ENCODE data around the gene KLHL36. TPM values are rescaled to one million over a fixed set of nuclear protein-coding genes. Genes with fewer than 3 reads are reported as not detected.

The KLHL36 gene
- total RNA-seq, 1 experiment from 2014 or later: 93.6 TPM

DNA sequence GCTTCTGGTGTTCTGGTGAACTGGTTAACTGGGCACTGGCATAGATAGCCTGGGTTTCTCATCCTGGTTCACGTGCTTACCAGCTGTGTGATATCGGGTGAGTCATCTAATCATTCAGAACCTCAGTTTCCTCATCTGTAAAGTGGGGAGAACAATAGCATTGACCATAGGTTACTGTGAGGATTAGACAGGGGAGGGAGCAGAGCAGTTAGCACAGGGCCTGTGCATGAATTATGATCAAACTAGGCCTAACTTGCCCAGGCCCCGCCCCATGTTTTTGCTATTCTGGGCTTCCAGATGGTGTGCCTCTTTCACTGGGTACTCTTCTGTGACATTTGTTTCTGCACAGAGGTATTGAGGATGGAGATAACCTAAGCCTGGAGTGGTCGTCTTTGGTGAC is 4.6 kb upstream of the KLHL36 start:
- Mint-ChIP-seq H3K4me3 (ENCODE audit: low read depth, unreplicated experiment) (no peak overlapping the region), H3K27me3 (ENCODE audit: unreplicated experiment) (peaks cover 37% of the 10 kb centered on the region), H3K27ac (ENCODE audit: unreplicated experiment) (no peak overlapping the region), H3K9me3 (ENCODE audit: low read depth, unreplicated experiment) (no peaks in the 10 kb centered on the region), H3K4me1 (ENCODE audit: low read depth, unreplicated experiment) (peaks cover 10% of the 10 kb centered on the region), H3K36me3 (ENCODE audit: insufficient read depth, unreplicated experiment) (peaks cover 14% of the 10 kb centered on the region)
- DNase-seq: no peak
- no TSS peak for BruUV-seq (replicated peaks)
- intact Hi-C loops (cut with micrococcal nuclease; ENCODE audit: unreplicated experiment): no loop called here
- TF ChIP-seq, protein P1, sequence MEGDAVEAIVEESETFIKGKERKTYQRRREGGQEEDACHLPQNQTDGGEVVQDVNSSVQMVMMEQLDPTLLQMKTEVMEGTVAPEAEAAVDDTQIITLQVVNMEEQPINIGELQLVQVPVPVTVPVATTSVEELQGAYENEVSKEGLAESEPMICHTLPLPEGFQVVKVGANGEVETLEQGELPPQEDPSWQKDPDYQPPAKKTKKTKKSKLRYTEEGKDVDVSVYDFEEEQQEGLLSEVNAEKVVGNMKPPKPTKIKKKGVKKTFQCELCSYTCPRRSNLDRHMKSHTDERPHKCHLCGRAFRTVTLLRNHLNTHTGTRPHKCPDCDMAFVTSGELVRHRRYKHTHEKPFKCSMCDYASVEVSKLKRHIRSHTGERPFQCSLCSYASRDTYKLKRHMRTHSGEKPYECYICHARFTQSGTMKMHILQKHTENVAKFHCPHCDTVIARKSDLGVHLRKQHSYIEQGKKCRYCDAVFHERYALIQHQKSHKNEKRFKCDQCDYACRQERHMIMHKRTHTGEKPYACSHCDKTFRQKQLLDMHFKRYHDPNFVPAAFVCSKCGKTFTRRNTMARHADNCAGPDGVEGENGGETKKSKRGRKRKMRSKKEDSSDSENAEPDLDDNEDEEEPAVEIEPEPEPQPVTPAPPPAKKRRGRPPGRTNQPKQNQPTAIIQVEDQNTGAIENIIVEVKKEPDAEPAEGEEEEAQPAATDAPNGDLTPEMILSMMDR (IDR thresholded peaks at IDR 0.05; ENCODE audit: unreplicated experiment): no peak
- CTCF ChIA-PET: no interaction called here

DNA sequence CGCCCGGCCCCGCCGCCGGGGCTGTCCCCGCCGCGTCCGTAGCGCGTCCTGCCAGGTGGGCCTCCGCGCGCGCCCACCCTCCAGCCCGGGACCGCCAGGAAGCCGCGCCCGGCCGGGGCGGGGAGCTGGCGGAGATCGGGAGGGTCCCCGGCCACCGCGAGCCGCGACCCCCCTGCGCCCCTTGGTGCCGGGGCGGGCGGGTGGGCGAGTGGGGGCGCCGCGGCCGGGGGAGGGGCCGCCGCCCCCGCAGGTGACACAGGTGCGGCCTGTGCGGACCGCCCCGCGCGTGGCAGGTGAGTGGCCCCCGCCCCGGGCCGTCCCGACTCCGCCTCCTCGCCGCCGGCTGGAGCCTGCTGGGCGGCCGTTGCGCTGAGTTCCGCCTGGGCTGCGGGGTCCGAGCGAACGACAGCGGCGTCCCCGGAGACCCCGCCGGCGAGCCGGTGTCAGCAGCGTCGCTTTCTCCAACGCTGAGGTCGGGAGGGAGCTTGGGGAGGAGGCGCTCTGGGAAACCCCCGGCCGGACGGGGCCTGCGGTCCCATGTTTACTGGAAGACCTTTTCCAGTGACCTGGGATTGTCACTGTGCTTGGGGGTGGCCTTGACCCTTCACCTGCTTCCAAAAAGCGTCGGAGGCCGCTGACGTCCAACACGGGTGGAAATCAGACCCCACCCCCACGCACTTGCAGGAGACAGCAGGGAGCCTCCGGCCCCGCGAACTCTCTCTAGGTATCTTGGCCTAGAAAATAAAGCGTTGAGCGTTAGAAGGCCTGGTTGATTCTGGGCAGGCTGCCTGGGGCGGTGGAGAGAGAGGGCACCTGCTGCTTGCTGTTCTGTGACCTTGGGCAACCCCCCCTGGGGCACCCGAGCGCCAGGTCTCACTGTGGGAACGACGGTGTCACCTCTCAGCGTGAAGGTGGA is 542 bp downstream of the KLHL36 start:
- CTCF ChIA-PET: interaction anchor here (0.6 to 1.3 kb wide), 3 partner anchors 24 to 89 kb away, joined by 3 to 5 read pairs (median 3); no protein-coding TSS in a partner anchor
- intact Hi-C loops (cut with micrococcal nuclease; ENCODE audit: unreplicated experiment): no loop called here
- peaks cover 27% of the 10 kb centered on the region for H3K4me1 Mint-ChIP-seq (ENCODE audit: low read depth, unreplicated experiment)
- TF ChIP-seq, protein P1 (IDR thresholded peaks at IDR 0.05; ENCODE audit: unreplicated experiment): no peak
- H3K27me3 Mint-ChIP-seq (ENCODE audit: unreplicated experiment): peaks cover 22% of the 10 kb centered on the region
- DNase-seq: peak; percentile 76
- no TSS peak for BruUV-seq (replicated peaks)
- H3K4me3 Mint-ChIP-seq (ENCODE audit: low read depth, unreplicated experiment): peak overlapping the region; percentile 87
- H3K36me3 Mint-ChIP-seq (ENCODE audit: insufficient read depth, unreplicated experiment): peaks cover 62% of the 10 kb centered on the region
- H3K9me3 Mint-ChIP-seq (ENCODE audit: low read depth, unreplicated experiment): no peaks in the 10 kb centered on the region
- peak overlapping the region; percentile 59 for H3K27ac Mint-ChIP-seq (ENCODE audit: unreplicated experiment)

DNA sequence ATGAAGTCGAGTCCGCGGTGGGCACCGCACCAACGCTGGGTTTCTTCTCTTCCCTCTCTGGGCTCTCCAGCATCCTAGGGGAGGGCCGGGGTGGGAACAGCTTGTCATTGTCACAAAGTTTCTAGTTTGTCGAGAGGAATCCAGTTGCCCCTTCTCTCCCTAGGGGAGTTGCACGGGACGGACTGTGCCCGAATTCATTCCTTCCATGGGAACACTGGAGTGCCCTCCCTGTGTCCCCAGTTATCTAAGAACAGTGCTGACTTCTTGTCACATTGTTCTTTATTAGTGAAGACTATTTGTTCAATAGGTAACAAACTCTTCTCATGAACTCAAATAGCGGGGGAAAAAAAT is 1.2 kb downstream of the KLHL36 start:
- Mint-ChIP-seq H3K27ac (ENCODE audit: unreplicated experiment) (peak overlapping the region; percentile 59), H3K9me3 (ENCODE audit: low read depth, unreplicated experiment) (no peaks in the 10 kb centered on the region), H3K4me1 (ENCODE audit: low read depth, unreplicated experiment) (peaks cover 21% of the 10 kb centered on the region), H3K36me3 (ENCODE audit: insufficient read depth, unreplicated experiment) (peaks cover 68% of the 10 kb centered on the region), H3K27me3 (ENCODE audit: unreplicated experiment) (peaks cover 16% of the 10 kb centered on the region), H3K4me3 (ENCODE audit: low read depth, unreplicated experiment) (peak overlapping the region; percentile 87)
- intact Hi-C loops (cut with micrococcal nuclease; ENCODE audit: unreplicated experiment): no loop called here
- TF ChIP-seq, protein P1 (IDR thresholded peaks at IDR 0.05; ENCODE audit: unreplicated experiment): no peak
- no TSS peak for BruUV-seq (replicated peaks)
- CTCF ChIA-PET: interaction anchor here (0.6 kb wide), 1 partner anchor 24 kb away, joined by 3 read pairs; no protein-coding TSS in a partner anchor
- DNase-seq: no peak

DNA sequence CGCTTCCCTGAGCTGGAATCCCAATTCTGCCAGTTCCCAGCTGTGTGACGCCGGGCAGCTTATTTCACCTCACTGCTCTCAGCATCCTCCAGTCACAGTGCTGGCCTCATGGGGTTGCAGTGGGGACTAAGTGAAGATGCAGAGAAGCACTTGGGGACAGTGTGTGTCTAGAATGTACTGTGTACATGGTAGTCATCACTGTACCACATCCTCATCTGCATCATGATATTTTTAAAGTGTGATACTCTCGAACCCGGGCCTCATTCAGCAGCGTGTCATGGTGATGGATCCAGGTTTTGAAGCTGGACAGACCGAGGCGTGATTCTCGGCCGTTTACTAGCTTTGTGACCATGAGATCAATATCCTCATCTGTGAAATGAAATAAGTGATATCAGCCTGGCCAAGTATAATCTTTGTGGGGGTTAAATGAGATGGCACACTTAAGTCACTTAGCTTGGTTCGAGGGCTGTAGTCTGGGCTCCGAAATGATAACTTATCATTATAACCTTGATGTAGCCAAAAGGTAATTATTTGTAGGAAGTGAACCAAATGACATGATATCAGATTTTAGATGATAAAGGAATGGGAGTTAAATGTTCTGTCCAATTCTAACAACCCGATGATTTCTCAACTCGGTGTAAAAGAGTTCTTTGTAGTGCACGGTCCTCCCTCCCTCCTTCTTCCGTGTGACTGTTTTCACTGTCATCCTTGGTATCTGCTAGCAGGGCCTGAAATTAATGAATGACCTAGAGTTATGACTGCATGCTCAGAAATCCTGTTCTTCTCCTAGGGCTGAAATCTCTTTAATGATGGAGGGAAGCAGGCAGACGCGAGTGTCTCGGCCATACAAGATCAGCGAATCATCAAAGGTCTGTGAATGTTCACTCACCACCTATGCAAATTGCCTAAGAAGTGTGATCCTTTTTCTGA is 2.0 kb downstream of the KLHL36 start:
- Mint-ChIP-seq H3K27ac (ENCODE audit: unreplicated experiment) (peak overlapping the region; percentile 80), H3K9me3 (ENCODE audit: low read depth, unreplicated experiment) (no peaks in the 10 kb centered on the region), H3K4me3 (ENCODE audit: low read depth, unreplicated experiment) (peak overlapping the region; percentile 87), H3K36me3 (ENCODE audit: insufficient read depth, unreplicated experiment) (peaks cover 75% of the 10 kb centered on the region), H3K27me3 (ENCODE audit: unreplicated experiment) (peaks cover 14% of the 10 kb centered on the region), H3K4me1 (ENCODE audit: low read depth, unreplicated experiment) (peaks cover 21% of the 10 kb centered on the region)
- BruUV-seq (replicated peaks): TSS peak; percentile 31
- TF ChIP-seq, protein P1 (IDR thresholded peaks at IDR 0.05; ENCODE audit: unreplicated experiment): no peak
- DNase-seq: peak; percentile 60
- CTCF ChIA-PET: interaction anchor here (0.6 to 0.7 kb wide), 2 partner anchors 19 to 48 kb away, joined by 3 to 4 read pairs; no protein-coding TSS in a partner anchor
- intact Hi-C loops (cut with micrococcal nuclease; ENCODE audit: unreplicated experiment): no loop called here

Data from Calu3 (cell line).